ENCODE results near the gene TECR.

DNA sequence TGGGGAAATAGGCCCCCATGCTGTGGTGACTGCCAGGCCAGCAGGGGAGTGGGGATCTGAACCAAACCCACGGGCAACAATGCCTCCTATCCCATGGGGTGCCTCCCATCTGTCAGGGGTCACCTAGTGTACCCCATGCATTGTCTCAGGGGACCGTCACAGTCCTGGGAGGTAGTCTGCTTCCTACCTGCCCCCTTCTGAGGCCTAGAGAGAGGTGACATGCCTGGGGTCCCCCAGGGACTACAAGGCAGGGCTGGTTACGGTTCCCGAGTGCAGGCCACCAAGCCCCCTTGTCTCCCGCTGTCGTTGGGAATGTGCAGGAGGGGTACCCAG lies 31.3 kb downstream of the TECR start:
- TF ChIP-seq, protein P1, sequence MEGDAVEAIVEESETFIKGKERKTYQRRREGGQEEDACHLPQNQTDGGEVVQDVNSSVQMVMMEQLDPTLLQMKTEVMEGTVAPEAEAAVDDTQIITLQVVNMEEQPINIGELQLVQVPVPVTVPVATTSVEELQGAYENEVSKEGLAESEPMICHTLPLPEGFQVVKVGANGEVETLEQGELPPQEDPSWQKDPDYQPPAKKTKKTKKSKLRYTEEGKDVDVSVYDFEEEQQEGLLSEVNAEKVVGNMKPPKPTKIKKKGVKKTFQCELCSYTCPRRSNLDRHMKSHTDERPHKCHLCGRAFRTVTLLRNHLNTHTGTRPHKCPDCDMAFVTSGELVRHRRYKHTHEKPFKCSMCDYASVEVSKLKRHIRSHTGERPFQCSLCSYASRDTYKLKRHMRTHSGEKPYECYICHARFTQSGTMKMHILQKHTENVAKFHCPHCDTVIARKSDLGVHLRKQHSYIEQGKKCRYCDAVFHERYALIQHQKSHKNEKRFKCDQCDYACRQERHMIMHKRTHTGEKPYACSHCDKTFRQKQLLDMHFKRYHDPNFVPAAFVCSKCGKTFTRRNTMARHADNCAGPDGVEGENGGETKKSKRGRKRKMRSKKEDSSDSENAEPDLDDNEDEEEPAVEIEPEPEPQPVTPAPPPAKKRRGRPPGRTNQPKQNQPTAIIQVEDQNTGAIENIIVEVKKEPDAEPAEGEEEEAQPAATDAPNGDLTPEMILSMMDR (IDR thresholded peaks at IDR 0.05; ENCODE audit: poor library complexity, severe bottlenecking) = no peak
- no peak for TF ChIP-seq MXI1 (conservative IDR thresholded peaks at IDR 0.05; ENCODE audit: poor library complexity, severe bottlenecking)
